ENCODE data around the gene RIT1.

Gene RIT1

DNA sequence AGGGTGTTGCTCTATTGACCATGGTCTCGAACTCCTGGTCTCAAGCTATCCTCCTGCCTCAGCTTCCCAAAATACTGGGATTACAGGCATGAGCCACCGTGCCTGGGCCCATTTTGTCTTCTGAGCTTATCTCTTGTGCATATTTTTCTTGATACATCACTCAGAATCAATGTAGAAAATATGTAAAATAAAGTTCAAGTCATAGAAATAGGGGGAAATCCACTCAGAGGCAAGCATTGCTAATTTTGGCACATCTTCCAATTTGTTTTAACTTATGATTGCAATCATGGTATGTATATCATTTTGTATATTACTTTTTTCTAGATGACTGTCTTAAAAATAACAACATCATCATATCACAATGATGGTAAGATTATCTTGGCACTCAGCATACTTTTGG, 21.6 kb downstream of the RIT1 start:
- TF ChIP-seq, protein P1, sequence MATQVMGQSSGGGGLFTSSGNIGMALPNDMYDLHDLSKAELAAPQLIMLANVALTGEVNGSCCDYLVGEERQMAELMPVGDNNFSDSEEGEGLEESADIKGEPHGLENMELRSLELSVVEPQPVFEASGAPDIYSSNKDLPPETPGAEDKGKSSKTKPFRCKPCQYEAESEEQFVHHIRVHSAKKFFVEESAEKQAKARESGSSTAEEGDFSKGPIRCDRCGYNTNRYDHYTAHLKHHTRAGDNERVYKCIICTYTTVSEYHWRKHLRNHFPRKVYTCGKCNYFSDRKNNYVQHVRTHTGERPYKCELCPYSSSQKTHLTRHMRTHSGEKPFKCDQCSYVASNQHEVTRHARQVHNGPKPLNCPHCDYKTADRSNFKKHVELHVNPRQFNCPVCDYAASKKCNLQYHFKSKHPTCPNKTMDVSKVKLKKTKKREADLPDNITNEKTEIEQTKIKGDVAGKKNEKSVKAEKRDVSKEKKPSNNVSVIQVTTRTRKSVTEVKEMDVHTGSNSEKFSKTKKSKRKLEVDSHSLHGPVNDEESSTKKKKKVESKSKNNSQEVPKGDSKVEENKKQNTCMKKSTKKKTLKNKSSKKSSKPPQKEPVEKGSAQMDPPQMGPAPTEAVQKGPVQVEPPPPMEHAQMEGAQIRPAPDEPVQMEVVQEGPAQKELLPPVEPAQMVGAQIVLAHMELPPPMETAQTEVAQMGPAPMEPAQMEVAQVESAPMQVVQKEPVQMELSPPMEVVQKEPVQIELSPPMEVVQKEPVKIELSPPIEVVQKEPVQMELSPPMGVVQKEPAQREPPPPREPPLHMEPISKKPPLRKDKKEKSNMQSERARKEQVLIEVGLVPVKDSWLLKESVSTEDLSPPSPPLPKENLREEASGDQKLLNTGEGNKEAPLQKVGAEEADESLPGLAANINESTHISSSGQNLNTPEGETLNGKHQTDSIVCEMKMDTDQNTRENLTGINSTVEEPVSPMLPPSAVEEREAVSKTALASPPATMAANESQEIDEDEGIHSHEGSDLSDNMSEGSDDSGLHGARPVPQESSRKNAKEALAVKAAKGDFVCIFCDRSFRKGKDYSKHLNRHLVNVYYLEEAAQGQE (IDR thresholded peaks at IDR 0.05; ENCODE audit: insufficient replicate concordance, low read depth), result no peak
- no peak for TF ChIP-seq POLR2AphosphoS5 (IDR thresholded peaks at IDR 0.05; ENCODE audit: low read depth)
- TF ChIP-seq GABPA (IDR thresholded peaks at IDR 0.05; ENCODE audit: low read depth), result no peak
- no peak for TF ChIP-seq SPI1 (IDR thresholded peaks at IDR 0.05; ENCODE audit: borderline replicate concordance, low read depth)
- TF ChIP-seq, protein P2, sequence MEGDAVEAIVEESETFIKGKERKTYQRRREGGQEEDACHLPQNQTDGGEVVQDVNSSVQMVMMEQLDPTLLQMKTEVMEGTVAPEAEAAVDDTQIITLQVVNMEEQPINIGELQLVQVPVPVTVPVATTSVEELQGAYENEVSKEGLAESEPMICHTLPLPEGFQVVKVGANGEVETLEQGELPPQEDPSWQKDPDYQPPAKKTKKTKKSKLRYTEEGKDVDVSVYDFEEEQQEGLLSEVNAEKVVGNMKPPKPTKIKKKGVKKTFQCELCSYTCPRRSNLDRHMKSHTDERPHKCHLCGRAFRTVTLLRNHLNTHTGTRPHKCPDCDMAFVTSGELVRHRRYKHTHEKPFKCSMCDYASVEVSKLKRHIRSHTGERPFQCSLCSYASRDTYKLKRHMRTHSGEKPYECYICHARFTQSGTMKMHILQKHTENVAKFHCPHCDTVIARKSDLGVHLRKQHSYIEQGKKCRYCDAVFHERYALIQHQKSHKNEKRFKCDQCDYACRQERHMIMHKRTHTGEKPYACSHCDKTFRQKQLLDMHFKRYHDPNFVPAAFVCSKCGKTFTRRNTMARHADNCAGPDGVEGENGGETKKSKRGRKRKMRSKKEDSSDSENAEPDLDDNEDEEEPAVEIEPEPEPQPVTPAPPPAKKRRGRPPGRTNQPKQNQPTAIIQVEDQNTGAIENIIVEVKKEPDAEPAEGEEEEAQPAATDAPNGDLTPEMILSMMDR (IDR thresholded peaks at IDR 0.05; ENCODE audit: insufficient read depth, low read length), result no peak

DNA sequence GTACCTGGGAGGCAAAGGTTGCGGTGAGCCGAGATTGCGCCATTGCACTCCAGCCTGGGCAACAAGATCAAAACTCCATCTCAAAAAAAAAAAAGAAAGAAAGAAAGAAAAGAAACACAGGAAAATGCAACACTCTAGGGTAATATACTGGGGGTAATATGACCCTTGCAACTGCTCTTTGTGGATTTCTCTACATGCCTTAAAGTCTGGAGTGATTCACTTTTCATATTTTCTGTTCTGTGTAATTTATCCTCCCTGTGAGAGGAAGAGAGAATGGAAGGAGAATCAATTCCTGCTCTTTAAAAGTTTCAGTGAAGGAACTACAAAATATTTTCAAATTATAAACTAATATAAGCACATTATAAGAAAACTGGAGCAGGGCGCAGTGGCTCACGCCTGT, 22.7 kb downstream of the RIT1 start:
- no peak for DNase-seq (ENCODE audit: low read depth in 1 of 2, low spot score in 1 of 2)
- no peak overlapping the region for H3K27ac ChIP-seq (replicated peaks)
- TF ChIP-seq, protein P1 (IDR thresholded peaks at IDR 0.05; ENCODE audit: insufficient replicate concordance, low read depth), result no peak
- TF ChIP-seq, protein P2 (IDR thresholded peaks at IDR 0.05; ENCODE audit: insufficient read depth, low read length), result no peak
- no peak overlapping the region for H3K4me3 ChIP-seq (replicated peaks; ENCODE audit: insufficient read depth, low read length)
- no peaks in the 10 kb centered on the region for H3K27me3 ChIP-seq (ENCODE audit: insufficient read depth, poor library complexity, severe bottlenecking)

More for the DNA sequence above, 21.6 kb downstream of the RIT1 start:
- H3K27me3 ChIP-seq (ENCODE audit: insufficient read depth, poor library complexity, severe bottlenecking), result no peaks in the 10 kb centered on the region
- H3K4me3 ChIP-seq (replicated peaks; ENCODE audit: insufficient read depth, low read length), result no peak overlapping the region
- DNase-seq (ENCODE audit: low read depth in 1 of 2, low spot score in 1 of 2), result no peak
- H3K27ac ChIP-seq (replicated peaks), result no peak overlapping the region

DNA sequence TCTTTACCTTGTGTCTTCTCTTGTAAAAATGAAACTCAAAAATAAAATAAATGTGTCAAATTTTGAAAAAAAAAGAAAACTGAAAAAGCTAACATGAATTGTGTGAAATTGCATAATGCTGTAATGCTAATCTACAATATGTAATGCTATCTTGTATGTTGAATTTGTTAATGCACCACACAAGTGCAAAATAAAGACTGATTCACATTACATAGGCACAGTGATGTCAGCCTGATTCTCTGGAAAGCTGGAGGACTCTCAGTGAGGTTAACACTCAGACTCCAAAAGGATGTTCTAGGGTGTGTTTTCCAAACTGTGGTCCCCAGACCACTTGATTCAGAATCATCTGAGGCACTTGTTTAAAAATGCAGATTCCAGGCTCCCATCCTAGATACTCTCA, 26.2 kb downstream of the RIT1 start:
- H3K27ac ChIP-seq (replicated peaks), result no peak overlapping the region
- no peak for DNase-seq (ENCODE audit: low read depth in 1 of 2, low spot score in 1 of 2)
- no peak overlapping the region for H3K4me3 ChIP-seq (replicated peaks; ENCODE audit: insufficient read depth, low read length)
- H3K27me3 ChIP-seq (ENCODE audit: insufficient read depth, poor library complexity, severe bottlenecking), result no peaks in the 10 kb centered on the region
- TF ChIP-seq GABPA (IDR thresholded peaks at IDR 0.05; ENCODE audit: low read depth) (no peak), POLR2AphosphoS5 (IDR thresholded peaks at IDR 0.05; ENCODE audit: low read depth) (no peak), SPI1 (IDR thresholded peaks at IDR 0.05; ENCODE audit: borderline replicate concordance, low read depth) (no peak)
- TF ChIP-seq, protein P1 (IDR thresholded peaks at IDR 0.05; ENCODE audit: insufficient replicate concordance, low read depth), result no peak
- TF ChIP-seq, protein P2 (IDR thresholded peaks at IDR 0.05; ENCODE audit: insufficient read depth, low read length), result no peak
